Activated CD4-positive, alpha-beta T cell treated with anti-CD3 and anti-CD28 coated beads, Interleukin-2, Interleukin-6, amounts not matched to agents 100 ng/mL and 50 ng/mL, durations not matched to agents 16 hours and 8 hours (primary cell): Measurements from ENCODE around the gene NR1I3.

Experiments
- DNase-seq: peaks from one replicate; pipeline ENCODE4 v3.0.0-alpha.2; 2020

Gene NR1I3

DNA sequence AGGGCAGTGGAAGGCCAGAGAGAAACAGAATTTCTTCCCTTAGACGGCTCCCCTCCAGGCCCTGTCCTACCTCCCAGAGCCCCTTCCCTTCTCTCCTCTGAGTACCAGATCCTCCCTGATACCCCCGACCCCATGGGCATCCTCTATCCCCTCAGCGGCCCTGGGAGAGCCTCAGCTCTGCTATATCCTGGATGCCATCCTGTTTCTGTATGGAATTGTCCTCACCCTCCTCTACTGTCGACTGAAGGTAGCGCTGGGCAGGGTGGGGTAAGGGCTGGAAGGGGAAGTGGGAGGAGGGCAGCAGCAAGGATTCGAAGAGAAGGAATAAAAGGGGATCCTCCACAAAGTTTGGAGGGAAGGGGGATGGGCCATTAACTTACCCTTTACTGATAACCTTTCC is 20.2 kb downstream of the NR1I3 start:
- no peak for DNase-seq

DNA sequence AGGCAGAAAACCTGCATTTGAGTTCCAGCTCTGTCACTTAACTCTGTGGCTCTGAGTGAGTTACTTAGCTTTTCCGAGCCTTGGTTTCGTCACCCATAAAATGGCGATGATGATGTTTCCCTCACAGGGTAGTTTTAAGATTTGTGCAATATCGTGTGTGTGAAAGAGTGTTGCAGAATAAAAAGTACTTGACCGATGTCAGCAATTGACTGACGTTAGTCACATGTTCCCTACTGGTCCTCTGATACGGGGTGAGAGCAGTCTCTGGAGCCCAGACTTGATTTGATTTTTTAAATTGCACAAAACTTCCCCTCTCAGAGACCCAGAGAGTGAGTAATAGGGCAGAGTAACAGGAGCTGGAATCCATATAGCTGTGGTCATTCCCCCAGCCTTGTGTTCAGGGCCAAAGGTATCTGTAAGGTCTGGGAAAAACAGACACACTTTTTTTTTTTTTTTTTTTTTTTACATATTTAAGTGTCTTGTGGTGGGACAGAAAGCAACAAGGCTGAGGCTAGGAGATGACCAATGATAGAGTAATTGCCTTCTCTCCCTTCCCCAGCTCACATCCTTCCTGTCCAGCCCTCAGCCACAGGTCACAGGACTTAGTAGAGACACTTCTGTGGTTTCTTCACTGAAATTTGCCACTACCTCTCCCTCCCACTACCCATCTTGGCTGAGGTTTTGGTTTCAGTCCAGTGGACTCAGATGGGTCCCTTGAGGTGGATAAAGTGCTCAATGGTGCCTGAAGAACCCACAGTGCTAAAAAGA is 20.9 kb downstream of the NR1I3 start:
- no peak for DNase-seq

DNA sequence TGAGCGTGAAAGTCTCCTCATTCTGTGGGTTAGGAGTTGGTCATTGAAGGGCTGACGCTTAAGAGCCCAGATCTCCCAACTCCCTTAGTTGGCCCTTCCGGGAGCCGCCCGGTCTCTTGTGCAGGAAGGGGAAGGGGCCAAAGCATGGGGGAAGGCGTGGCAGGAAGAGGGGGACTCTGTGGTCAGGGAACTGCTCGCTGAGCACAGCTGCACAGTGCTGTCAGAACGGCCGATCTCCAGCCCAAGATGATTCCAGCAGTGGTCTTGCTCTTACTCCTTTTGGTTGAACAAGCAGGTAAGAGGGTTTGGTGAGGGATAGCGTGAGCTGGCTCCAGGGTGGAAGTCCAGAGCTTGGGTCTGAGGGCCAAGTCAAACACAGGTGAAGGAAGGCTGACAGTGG is 22.9 kb downstream of the NR1I3 start, which contains the start of gene FCER1G:
Gene FCER1G (plus strand): TSS at position 220 of the 400 bp plus-strand sequence. CDS start 27 bp downstream, at position 247.
- DNase-seq, result no peak

DNA sequence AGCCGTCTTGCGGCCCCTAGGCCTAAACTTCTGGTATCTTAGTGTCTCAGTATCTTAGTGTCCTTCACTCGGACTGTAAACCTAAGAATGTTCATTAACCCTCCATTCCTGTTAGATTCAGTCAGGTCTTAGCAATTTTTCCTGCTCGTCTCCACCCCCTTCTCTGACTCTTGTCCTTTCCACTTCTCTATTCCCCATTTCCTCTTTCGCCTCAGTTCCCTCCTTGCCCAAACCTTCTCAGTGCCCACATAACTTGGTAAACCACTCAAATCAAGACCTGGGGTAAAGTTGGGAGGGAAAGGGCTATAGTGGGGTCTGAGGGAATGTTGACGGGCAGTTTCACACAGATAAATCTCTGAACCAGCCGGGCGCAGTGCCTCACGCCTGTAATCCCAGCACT is 23.6 kb downstream of the NR1I3 start:
- DNase-seq, result no peak

DNA sequence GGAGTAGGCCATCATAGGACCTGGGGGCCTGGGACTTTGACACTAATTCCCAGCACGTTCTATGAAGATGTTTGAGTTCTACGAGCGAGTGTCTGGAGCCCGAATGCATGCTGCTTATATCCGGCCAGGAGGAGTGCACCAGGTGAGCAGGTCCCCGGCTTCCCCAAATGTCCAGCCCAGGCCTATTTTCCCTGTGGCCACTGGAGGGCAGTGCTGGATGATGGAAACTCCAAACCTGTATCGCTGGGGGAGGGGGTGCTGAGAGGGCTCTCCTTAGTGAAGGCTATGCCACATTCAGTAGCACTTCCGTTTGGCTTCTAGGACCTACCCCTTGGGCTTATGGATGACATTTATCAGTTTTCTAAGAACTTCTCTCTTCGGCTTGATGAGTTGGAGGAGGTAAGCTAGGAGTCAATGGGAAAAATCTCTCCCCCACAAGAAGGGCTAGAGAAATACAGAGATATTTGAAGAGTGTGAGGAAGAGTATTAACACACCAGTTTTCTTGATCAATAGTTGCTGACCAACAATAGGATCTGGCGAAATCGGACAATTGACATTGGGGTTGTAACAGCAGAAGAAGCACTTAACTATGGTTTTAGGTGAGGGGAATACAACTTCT is 28.1 kb downstream of the NR1I3 start:
- peak; percentile 81 for DNase-seq

DNA sequence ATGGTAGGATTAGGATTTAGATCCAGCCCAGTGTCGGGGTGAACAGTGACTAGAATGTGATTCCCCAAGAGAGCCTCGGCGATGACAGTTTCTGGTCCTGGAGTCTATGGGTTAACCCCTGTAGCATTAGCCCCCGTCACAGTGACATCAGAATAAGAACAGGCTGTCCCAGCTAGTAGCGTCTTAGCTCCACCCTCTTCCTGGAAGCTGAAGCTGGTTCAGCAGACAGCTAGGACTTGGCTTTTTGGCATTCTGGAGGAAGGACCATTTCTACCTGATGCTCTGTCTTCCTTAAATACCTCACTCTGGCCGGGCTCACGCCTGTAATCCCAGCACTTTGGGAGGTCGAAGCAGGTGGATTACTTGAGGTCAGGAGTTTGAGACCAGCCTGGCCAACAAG is 30.8 kb downstream of the NR1I3 start:
- no peak for DNase-seq

DNA sequence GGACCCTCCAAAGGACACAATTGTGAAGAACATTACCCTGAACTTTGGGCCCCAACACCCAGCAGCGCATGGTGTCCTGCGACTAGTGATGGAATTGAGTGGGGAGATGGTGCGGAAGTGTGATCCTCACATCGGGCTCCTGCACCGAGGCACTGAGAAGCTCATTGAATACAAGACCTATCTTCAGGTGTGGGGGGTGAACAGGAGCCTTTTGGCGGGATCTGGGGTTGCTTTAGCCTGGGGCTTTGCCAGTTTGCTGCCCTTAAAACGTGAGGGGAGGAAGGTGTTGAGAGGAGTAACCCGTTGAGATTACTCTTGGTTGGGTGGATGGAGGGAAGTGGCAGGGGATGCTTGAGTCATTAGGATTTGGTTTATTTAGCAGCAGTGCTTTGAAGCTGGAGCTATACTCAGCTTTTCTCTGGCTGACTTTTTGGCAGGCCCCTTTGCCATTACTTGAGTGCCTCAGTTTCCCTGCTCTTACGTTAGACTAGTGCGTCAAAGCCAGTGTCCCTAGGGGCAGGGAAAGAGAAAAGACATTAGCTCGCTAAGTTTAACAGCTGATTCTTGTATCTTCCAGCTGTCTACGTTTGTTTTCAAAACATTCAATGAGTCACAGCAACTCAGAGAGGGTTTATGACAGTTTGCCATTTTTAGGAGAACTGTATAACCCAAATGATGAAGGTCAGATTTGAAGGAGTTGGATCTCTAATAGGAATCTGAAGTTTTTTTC is 31.4 kb downstream of the NR1I3 start:
- DNase-seq, result no peak

DNA sequence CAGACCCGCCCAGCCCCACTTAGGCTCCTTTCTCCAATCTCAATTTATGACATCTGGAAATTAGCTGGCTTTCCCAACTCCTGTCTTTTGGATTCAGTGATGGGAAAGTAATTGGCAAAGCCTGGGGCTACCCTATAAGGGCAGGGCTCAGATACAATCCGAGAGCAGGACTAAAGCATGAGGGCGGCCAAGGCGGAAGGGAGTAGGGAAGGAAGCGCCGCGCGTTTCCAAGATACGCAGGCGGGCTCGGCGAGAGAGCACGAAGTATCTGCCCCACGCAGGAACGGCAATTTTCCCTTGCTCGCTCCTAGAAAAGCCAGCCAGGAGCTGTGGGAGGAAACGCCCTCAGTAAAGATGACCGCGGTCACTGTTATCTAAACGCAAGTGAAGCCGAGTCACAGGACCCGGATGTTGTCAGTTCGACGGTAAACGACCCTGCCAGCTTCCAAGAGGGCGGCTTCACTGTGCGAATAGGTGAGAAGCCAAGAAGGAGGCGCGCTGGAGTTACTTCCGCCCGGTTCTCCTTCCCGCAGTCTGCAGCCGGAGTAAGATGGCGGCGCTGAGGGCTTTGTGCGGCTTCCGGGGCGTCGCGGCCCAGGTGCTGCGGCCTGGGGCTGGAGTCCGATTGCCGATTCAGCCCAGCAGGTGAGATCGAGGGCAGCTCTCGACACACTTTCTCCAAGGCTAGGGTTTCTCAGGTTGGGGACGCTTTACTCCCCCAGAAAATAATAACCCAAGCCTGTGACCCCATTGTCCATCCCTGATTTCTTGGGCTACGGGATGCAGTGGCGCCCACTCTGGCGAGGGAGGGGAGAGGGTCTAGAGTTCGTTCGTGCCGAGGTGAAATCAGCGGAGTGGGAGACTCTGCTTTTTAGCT is 35.9 kb downstream of the NR1I3 start, which contains the start of gene NDUFS2:
Gene NDUFS2 (plus strand): TSS at position 532 of the 877 bp plus-strand sequence. CDS start 19 bp downstream, at position 551.
- DNase-seq, result peak; percentile 98

DNA sequence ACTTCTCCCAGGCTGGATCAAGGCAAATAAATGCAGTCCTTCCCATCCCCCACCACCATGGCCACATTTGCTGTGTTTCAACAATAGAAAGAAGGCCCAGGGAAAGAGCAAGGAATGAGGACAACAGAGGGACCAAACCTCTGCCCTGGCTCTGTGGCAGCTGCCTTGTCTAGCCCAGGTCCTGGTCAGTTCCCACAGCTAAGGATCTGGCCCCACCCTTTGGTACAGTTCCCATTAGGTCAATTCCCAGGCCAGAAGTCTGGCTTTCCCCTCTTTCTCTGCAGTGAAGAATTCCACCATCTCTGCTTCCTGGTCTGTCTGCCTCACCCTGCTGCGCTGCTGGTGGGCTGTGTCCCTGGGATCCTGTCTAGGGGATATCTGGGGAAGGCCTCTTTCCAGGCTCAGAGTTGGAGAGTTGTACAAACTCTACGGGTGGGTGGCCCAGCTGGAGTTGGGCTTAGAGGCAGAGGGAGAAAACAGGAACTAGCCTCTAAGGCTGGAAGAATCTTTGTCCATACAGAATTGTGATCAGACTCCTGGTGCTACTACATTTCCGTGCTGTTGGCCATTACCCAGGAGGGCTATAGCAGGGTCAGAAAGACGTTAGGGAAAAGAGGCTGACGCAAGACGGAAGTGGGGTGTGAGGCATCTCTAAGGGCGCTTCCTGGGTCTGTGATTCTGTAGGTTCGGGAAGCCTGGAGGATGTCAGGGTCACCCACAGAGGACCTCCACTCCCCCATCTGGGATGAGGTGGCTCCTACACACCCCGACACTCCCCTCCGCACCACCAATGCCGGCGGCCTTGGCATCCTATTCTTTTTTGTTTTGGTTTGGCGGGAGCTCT is 36.8 kb downstream of the NR1I3 start:
- DNase-seq, result no peak

DNA sequence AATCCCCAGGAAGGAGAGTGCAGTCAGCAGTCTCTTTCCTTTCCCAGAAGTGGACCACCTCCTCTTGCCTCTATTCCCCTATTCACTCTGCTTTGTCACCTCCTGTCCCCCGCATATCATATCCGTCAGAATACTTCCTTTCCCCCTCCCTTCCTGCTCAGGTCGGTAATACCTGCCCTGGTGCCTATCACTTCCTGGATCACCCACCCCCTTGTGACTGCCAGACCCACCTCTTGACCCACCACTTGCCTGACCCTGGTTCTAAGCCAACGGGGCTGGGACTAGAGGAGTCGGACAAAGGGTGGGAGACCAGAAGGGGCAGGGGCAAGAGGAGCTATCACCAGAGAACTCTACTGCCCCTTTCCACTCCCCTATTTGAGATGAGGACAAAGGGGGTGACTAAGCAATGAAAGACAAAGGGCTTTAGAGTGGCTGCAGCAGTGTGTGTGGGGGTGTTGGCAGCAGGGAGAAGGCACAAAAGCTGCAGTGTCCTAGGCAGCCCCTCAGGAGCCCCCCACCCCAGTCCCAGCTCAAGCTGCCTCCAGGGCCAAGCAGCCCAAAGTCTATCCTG is 37.5 kb downstream of the NR1I3 start:
- DNase-seq, result peak; percentile 31

DNA sequence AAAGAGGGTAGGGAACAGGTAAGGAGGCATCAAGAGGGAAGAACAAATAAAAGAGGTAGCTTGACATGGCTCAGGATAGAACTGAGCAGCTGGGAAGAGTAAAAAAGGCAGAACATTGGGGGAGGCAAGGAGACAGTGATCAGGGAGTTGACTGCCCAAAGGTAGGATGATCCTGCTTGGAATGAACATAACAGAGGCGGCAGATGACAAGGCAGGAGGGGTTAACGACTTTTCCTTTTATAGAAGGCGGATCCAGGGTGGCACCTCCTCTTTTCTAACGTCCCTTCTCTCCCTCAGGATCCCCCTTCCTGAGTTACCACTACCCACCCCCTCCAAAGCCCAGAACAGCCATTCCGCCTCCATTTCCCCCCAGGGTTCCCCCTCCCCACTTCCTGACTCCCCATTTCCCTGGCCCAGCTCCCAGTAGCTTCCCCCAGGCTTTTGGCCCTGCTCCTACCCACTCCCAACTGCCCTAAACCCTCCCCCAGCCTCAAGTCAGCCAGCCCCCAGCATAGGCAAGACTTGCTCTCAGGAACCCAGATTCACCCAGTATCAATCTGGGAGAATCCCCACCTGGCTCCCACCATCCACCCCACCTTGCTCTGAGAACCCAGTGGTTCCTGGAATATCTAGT is 38.4 kb downstream of the NR1I3 start:
- no peak for DNase-seq

DNA sequence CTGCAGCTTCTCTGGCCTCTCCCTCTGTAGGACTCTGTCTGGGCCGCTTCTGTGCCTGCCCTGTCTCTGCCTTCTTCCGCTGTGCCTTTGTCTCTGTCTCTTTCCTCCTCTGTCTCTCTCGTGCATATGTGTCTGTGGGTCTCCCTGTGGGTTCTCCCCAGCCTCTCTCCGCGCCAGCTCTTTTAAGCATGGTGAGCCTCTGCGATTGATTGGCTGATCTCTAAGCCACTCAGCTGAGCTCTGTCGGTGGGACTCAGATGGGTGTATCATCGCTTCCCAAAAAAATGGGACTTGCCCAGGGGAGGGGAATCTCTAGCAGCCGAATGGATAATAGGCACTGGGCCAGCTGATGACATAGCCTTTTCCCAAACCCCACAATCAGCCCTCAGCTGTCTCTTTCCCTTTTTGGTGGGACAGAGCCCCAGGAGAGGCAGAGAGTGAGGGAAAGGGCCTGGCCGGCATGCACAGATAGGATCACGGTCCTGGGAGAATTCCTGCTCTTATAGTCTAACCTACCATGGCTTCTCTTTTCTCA is 39.0 kb downstream of the NR1I3 start, which contains the start of gene ADAMTS4:
Gene ADAMTS4 (minus strand): TSS at position 158 of the 535 bp plus-strand sequence. CDS start 427 bp downstream, outside the sequence.
- no peak for DNase-seq

DNA sequence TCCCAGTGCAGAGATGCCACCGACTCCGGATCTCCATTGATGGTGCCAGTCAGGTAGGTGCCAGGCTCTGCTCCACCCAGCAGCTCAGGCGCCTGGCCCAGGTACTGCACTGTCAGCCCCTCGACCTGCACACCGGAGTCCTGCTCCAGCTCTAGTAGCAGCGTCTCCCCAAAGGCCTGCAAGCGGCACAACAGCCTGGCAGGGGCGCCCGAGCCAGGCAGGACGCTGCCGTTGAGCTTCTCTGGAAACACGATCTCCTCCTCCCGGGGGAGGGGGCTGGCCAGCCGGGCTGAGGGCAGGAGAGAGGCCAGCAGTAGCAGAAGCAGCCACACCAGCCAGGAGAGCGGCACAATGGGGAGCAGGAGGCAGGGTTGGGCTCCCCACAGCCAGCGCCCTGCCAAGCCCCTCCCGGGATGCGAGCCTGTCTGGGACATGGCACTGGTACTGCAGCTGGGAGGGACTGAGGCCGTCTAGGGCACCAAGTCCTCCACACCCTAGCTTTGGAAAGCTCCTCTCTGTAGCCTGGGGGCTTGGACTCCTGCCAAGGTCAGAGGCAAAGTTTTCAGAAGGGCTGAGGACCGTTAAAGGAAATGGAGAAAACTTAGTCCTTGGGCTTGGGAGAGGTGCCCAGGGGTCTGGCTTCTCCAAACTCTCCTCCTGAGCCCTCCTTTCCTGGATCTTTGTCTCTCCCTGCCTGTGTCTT is 39.7 kb downstream of the NR1I3 start:
- DNase-seq, result no peak

DNA sequence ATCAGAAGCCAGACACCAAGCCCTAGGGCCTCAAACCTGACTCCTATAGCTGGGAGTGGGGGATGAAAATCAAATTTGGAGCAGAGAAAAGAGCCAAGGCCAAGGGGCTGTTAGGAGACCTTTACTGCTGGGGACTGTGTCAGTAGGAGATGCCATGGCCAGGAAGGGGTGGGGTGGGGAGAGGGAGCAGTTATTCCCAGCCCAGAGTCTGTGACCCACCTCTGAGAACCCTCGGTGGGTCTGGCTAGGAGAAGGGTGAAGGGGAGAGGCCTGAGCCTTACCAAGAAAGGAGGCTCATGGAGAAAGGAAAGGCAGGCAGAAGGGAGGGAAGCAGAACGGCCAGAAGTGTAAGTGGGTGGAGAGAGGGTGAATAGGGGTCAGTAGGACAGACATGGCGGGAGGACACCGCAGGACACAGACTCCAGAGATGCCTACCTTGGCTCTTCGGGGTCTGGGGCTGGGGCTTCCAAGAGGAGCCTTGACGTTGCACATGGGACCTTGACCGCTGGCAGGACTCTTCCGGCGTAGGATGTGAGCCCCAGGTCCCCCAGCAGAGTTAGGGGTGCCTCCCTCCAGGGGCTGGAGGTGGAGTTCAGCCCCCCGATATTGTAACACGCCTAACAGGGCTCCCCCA is 40.3 kb downstream of the NR1I3 start:
- DNase-seq, result no peak

DNA sequence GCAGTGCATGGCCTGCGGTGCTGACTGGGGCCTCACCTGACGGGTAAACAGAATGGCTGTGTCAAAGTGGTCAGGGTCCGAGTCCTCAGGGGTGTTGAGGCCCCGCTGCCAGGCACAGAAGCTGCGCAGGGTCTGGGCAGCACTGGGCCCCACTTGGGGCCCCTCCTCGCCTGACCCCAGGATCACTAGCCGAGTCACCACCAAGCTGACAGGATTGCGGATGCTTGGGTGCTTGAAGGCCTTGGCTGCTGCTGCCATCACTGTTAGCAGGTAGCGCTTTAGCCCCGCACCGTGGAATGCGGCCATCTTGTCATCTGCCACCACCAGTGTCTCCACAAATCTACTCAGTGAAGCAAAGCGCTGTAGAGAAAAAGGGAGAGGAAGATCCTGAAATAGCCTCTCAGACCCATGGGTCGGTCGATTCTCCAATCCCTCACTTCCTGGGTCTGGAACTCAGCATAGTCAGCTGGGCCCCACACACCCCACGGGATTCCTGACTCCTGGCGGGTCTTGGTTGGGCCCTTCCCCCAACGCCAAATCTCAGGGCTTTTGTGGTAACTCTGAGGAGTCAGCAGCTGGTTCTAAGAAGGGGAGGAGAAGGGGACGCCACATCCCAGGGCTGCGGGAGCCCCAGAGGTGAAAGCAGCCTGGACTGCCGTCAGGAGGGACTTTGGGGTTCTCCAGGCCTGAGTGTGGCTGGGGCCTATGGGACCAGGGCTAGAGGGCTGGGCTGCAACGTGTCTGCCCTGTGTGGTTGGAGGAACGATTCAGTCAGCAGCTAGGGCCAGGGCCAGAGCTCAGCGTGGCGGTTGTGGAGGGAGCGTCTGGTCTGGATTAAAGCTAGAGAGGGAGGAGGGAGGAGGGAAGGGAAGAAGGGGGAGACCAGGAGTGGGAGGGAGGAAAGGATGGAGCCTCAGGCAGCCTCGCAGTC is 41.2 kb downstream of the NR1I3 start:
- no peak for DNase-seq

DNA sequence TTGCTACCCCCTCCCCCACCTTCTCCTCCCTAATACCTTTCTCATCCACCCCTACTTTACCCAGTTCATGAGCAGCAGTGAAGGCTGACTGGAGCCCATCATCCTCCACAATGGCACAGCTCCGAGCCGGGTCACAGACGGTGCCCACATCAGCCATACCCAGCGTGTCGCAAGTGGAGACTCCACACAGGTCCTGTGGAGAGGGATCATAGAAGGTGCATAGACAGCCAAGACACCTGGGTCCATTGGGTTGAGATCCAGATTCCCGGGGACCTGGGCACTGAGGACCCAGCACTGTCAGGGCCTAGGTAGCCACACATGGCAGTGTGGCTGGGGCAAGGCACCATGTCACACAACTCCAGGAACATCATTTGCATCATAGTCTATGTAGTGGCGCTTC is 41.9 kb downstream of the NR1I3 start:
- DNase-seq, result no peak

DNA sequence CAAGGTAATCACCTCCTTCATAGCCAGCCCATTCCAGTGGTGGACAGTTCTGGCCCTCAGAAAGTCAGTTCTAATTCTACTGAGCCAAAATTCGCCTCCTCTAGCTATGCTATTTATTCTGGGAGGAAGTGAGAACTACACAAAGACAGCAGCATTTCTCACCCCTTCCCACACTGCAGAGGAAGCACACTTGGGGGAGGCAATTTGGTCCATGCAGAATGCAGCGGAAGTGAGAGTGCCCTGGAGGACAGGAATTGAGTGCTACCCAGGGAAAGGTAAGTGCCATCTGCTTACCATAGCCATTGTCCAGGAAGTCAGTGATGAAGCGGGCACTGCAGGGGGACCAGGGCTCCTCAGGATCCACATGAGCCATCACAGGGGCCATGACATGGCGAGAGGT is 42.8 kb downstream of the NR1I3 start:
- no peak for DNase-seq
